ENCODE data around the gene ROR2.

Gene ROR2

DNA sequence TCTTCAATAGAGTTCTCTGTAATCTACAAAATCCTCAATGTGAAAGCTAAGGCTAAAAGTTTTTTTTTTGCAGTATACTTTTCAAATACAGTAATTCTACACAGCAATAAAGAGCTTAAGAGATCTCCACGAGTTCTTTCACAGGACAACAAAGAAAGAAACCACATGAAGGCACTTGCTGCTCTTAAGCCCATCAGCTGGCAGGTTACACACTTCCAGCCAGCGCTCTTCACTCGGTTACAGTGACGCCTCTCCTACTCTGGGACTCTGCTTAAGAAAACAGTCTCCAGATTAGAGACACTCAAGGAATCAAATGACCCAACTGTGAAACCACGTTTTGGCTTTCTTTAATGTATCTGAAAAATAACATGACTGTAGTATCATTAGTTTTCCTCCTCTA is 85.0 kb downstream of the ROR2 start:
- no peak for DNase-seq

DNA sequence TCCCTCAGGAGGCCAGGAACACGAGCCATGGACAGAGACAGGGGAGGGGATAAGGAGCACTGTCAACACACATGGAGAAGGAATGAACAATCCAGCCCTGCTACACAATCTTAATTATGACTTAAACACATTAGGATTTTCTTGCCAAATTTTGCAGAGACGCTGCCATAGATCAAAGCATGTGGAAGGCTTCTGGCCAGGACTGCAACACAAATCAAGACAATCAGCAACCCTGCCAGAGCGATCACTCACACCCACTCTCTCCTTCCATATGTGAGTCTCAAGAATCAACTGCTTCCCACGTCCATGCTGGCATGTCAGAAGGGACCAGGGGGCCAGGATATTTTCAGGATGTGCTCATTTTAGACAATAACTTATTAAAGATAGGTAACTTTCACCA is 85.6 kb downstream of the ROR2 start:
- DNase-seq, result no peak

DNA sequence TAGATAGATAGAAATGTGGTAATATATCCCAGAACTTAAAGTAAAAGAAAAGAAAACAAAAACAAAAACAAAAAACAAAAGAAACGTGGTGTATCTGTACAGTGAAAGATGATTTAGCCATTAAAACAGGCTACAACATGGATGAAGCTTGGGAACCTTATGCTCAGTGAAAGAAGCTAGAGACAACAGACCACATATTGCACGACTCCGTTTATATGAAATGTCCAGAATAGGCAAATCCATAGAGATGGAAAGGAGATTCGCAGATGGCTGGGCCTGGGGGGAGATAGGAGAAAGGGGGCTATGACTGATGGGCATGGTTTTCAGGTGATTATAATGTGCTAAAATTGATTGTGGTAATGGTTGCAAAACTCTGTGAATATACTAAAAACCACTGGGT is 86.6 kb downstream of the ROR2 start:
- no peak for DNase-seq

DNA sequence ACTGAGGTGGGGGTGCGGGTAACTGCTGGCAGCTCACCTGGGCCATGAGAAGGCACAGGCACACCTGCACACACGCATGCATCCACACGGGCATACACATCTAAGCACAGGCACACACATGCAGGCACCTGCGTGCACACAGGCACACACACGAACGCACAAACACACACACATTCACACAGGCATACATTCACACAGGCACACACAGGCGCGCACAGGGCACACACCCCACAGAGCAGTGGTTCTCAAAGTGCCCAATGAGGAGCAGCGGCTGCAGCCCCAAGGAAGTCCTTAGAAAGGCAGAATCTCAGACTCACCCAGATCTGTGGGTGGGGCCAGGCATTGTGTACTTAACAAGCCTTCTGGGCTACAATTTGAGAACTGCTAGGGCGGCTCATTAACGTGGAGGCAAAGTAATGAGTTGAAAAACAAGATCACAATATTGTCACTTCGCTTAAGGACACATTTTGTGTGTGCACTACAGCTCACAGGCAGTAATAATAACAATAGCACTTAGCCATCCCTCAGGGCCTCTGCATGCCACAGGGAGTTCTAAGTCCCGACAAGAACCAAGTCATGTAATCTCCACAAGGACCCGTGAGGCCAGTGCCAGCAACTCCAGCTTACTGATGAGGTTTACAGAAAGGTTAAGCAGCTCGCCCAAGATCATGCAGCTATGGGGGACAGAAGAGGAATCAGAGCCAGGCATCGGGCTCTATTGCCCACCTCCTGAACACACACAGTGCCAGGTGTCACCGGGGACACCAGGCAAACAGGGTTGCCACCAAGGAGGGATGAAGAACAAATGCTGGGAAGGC is 91.6 kb downstream of the ROR2 start:
- no peak for DNase-seq

DNA sequence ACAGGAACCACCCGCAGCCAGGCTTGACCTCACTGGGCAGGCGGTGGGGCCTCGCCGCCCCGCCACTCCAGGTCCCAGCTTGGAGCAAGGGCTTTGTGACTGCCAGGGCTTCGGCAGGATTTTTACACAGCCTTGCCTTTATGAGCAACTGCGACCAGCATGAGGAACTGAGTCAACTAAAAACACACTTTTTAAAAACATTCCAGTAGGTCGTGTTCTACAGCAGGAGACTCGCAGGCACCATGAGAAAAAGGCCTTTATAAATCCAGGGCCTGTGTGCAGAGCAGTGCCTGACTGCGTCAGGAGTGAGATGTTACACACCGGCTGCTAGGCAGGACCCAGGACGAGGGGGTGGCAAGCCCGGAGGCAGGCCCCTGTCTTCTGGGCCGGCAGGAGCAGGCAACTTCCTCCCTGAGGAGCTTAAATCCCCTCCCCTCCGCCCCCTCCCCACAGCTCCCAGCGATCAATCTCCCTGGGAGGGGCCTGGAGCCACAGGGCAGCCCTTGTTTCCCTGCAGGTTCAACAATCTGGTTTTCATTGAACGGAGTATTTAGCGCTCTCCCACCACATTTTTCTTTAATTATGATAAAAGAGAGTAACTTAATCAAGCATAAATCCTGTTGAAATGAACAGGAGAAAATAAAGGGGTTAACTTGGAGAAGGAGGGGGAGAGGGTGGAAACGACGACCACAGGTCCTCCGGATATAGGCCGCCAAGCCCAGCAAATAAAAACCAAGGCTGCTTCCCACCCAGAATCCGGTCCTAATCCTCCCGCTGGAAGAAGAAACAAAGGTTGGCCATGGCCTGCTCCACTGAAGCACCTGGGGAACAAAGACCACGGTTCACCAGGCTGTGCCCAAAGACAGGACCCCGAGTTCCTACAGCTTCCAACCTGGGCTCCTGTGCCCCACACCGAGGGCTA is 92.5 kb downstream of the ROR2 start:
- DNase-seq, result no peak

DNA sequence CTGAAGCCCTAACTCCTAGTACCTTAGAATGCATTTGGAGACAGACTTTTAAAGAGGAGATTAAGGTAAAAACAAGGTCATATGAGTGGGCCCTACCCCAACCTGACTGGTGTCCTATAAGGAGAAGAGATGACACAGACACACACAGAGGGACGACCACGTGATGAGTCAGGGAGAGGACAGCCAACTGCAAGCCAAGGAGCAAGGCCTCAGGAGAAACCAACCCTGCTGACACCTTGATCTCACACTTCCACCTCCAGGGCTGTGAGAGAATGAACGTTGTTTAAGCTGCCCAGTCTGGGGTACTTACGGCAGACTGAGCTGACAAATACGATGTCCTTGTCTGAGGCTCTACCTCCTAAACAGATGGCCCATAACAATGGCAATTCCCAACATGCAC is 93.6 kb downstream of the ROR2 start:
- no peak for DNase-seq

DNA sequence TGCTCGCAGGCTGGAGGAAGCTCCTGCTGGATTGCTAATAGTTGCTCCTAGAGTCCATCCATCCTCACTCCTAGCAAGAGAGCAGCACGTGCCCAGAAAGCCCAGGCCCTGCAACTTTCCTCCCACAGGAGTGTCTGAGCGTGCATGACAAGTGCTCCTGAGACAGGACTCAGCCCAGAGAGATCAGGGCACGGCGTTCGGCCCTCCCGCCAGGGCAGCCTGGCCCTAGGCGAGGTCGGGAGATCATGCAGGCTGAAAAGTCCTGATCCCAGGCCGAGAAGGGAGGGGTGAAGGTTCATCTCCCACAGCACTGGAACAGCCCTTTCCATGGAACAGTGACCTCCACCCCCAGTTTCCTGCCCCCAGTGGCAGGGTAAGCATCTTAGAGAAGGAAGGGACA is 94.8 kb downstream of the ROR2 start:
- DNase-seq, result no peak

DNA sequence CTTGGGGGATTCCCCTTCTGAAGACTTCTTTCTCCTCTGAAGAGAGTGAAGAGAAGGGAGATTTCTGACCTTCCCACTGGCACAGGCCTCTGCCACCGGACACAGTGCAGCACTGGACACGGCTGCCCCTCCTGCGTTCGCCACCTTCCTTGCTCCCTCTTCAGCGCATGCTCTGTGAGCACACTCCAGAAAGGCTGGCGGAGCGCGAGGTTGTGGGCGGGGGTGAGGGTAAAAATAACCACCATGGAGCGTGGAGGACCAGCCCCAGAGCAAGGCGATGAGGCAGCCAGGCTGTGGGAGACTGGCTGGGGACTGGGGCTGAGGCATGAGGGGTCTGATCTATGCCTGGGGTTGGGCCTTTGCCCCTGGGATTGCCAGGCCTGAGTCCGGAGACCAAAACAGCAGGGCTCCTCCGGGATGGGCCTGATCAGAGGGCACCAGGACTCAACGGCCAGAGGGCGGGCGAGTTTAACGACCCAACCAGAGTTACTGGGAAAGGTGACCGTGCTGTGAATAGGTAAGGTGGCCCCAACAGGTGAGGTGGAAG is 97.2 kb downstream of the ROR2 start:
- no peak for DNase-seq

DNA sequence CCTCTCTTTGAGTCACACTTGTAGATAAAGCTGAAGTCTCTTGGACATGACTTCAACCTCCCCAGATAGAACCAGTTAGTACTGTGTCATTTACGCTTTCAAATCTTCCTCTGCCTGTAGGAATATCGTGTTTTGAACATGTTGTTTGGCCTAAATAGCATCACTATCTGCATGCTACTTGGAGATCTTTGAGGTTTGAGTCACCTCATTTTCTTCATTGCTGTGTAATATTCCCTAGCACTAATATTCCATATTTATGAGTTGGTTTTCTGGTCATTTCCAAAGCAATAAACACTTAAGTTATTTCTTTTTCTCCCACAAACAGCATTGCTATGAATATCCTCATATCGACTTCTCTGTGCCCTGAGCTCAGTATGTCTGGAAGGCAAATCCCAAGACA is 100.3 kb downstream of the ROR2 start:
- DNase-seq, result no peak

DNA sequence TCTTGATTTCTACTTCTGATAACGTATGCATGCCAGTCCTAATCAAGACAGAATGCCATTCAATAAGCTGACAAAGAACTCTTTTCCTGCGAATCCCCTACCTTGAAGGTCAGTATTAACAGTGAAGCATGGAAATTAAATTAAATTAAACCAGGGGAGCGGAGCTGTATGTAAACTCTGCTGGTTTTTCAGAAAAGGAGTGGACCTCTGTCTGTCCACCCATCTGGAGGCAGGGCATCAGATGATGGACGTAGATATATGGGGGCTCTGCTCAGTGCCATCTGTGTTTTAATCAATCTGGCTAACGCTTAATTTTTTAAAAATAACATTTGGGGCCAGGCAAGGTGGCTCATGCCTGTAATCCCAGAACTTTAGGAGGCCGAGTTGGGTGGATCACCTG is 101.9 kb downstream of the ROR2 start:
- DNase-seq, result no peak

DNA sequence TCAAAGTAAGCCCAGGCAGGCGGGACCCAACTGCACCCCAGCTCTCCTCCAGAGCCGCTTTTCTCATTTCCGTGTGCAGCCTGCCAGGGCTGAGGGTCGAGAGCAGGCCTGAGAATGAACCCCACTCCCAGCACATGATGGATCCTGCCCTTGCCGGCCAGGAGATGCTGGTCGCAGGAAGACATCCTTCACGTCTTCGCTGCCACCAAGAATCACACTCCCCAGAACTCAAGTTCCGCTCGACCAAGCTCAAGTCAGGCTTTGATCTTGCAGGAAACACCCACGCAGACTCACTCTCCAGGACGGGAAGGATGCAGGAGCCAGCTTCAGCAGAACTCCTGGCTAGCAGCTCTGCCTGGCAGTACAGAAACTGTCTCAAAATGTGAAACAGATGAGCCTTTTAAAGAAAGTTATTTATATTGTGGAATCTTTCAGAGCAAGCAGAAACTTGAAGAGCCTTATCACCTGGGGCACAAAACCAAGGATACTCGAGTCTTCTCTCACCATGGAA is 102.4 kb downstream of the ROR2 start:
- peak; percentile 86 for DNase-seq

DNA sequence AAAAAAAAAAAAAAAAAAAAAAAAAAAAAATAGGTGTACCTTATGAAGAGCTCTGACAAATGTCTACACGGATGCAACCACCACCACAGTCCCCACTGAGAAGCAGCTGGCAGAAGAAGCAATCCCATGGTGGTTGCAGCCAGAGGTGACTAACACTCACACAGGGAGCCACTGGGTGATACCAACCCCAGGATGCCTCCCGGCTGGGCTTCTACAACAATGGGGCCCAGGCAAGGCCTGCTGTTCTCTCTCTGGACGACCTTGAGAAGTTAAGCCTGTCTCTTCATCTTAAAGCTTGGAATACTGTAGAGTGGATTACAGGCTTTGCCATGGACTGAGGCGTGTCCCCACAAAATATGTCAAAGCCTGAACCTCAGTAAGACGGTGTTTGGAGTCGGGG is 104.1 kb downstream of the ROR2 start:
- no peak for DNase-seq

DNA sequence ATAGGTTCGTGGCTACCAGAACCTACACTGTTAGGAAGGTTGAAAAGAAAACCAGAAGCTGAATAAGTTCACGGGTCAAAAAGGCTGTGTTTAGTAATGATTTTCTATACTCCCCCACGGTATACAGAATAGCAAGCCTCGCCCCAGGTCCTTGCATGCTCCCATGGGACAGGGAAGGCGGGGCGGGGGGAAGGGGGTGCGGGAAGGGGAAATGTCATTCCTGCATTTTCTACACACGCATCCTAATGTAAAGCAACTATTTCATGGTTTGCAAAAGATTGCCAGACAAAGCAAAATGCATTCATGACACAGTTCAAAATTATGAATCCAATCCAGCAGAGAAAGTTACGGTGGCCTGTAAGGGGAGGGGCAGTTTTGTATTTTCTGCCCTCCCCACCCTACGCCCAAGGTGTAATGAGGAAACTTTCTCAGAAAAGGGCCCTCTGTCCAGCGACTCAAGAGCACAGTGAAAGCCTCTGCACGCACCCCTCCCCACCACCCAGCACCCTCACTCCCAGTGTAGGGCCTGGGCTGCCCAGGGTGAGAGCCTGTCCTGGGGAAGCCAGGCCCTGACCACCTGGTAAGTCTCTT is 105.2 kb downstream of the ROR2 start:
- no peak for DNase-seq

DNA sequence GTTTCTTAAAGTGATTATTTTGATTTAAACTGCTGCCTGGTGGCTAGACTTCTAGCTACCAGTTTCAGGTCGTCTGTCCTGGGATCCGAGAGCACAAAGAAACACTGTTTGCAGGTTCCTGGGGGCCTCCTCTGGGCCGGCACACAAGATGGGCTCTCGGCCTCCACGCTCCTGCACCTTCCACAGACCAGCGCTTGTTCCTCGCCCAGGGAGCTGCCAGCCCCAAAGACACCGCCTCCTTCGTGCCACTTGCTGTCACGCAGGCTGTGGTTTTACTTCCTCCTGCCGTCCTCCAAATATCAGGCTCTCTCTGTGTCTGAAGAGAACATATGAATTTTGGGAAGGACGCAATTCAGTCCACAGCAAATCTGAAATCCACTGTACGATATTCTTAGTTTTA is 105.8 kb downstream of the ROR2 start:
- DNase-seq, result peak; percentile 72

DNA sequence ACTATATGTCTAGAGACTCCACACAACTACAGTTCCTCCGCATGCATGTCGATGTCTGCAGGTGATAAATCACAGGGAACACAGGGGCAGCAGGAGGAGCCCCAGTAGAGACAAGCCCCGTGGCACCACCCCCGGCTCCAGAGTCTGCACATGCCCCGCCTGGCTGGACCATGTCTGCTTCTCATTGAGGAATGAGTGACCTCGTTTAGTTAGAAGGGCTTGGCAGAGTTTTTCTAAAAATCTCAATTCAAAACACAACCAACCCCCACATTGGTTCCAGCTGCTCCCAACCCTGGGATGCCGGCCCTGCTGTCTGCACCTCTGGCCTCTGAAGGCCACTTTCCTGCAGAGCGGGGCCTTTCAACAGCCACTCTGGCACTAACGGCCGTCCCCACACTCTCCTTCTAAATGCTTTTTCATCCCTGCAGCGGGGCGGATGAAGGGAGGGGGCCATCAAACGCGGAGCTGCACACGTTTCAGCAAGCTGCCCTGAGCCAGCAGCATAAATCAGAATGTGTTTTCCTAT is 106.3 kb downstream of the ROR2 start:
- peak; percentile 89 for DNase-seq

DNA sequence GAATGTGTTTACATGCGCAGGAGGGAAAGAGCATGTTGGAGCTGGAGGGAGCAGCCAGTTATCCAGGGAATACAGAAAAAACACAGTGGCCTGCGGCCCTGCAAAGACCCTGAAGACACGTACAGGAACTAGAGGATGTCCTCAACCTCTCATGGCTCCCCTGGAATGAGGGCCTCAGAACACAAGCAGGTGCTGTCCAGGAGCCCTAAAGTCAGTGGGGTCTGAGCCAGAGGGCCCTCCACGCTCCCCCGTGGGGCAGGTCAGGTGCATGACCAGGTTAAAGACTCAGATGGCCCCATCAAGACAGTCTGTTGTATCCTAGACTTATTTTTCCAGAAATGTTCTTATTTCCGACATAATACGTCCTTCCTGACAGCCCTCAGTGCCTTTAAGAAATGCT is 106.9 kb downstream of the ROR2 start:
- DNase-seq, result no peak

DNA sequence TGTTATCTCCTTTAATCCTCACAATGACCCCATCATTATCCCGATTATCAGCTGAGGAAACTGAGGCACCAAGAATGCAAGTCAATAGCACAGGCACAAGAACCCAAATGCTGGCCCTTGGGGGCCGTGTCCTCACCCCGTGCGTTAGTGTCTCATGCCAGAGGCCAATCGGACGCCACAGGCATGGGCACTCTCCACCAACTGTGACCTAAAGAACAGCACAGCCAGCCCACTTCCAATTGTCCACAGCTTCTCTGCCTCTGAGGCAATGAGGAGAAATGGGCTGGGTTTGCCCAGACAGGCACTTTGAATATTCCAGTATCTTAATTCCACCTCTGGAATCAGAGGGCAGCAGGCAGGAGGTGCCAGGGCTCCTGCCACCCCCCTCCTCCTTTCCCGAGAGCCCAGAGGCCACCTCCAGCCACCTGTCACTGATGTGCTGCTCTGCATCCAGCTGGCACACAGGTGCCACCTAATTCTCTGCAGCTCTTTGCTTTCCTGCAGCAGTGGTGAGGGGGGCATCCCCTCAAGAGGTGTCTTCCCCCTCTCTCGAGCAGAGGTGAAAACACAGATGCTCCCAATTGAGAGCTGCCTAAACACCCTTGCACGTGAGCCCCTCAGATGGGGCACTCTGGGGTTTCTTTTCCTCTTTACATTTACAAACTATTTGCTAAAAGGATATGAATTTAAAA is 107.5 kb downstream of the ROR2 start:
- no peak for DNase-seq

DNA sequence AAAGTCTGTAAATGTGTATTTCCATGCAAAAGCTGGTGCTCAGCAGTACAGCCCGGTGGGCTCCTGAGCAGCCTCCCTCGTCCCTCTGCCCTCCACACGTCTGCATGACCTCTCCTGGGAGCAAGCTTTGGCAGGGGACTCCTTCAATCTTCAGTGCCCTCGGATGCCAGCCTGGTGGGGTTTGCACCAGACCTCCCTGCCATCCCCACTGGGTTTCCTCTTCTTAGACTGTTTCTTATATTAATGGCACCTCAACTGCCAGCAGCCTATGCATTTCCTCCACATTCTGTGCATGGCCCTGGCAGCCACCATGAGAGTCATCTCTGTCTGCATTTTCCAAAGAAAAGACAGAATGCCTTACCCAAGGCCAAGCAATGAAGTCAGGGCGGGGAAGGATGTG is 108.4 kb downstream of the ROR2 start:
- DNase-seq, result no peak

DNA sequence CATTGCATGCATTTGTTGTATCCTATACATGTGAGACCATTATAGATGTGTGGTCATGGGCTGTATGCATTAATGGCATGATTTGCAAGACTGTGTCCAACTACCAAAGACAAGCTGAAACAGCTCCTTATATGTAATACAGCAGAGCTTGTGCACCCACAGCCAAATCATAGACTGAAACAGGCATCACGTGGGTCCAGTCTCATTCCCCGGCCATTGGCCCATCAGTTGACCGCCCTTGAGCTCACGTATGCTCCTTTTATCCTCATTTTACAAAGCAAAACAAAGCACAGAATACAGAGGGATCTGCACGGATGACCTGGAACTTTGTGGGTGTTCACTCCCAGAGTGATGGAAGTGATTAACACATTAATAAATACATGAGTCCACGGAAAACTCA is 109.1 kb downstream of the ROR2 start:
- no peak for DNase-seq

DNA sequence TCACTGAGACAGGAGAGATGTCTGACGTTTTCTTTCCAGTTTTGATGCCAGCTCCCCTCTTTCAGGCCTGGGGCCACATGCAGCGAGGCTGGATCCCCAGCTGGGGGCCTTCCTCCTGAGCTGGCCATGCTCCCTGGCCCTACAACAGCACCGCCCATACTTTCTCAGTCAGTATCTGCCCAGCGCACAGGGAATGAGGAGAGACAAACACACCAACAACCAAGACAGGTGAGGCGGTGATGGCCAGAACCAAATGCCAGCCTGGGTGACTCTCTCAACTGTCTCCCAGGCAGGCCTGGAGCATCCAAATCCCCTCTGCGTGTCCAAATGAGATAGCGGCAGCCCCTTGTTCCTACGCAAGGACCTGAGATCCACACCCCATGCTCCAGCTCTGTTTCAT is 109.6 kb downstream of the ROR2 start:
- DNase-seq, result no peak

DNA sequence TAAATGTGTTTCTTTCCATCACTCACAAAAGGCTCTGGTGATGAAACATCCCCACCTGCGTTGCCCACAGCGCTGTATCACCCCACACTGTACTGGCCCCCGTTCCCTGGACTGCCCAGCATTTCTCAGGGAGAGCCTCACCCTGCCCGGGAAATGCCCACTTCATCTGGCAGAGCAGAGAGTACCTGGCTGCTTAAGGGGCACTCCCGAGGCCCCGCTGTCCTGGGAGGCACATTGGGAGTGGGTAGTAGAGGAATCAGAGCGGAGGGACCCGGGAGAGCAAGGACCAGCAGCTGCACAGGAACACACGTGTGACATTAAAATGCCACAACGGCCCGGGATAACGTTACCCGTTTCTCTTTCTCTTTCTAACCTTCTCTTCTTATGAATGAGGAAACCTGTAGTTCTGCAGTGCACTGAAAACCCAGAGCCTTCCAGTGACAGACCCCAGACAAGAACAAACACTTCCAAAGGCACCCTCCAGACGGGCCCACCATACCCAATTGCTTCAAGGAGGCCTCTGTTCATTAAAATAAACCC is 110.0 kb downstream of the ROR2 start:
- DNase-seq, result no peak

All from left hindlimb (tissue), 1 donor.